ENCODE results near the gene ADAMTS5.

Gene ADAMTS5

GRCh38 chr21:26946744-26947446 is 20.0 kb downstream of the ADAMTS5 start:
- DNase-seq, result no peak

- DNase-seq, result no peak
Measured at GRCh38 chr21:26945916-26946675, 20.8 kb downstream of the ADAMTS5 start.

- DNase-seq, result no peak
Measured at GRCh38 chr21:26943921-26944320, 23.0 kb downstream of the ADAMTS5 start.

- DNase-seq, result no peak
Measured at GRCh38 chr21:26941421-26941820, 25.5 kb downstream of the ADAMTS5 start.

GRCh38 chr21:26939601-26940111 is 27.2 kb downstream of the ADAMTS5 start:
- DNase-seq, result no peak

GRCh38 chr21:26936641-26937040 is 30.2 kb downstream of the ADAMTS5 start:
- no peak for DNase-seq

- DNase-seq, result no peak
Measured at GRCh38 chr21:26935977-26936376, 30.9 kb downstream of the ADAMTS5 start.

- DNase-seq, result no peak
Measured at GRCh38 chr21:26934383-26934782, 32.5 kb downstream of the ADAMTS5 start.

GRCh38 chr21:26933448-26933847 is 33.4 kb downstream of the ADAMTS5 start:
- no peak for DNase-seq

- no peak for DNase-seq
Measured at GRCh38 chr21:26925636-26926035, 41.3 kb downstream of the ADAMTS5 start.

GRCh38 chr21:26925122-26925521 is 41.8 kb downstream of the ADAMTS5 start:
- DNase-seq, result no peak

- DNase-seq, result no peak
Measured at GRCh38 chr21:26923986-26924385, 42.9 kb downstream of the ADAMTS5 start.

- DNase-seq, result no peak
Measured at GRCh38 chr21:26920055-26920454, 46.8 kb downstream of the ADAMTS5 start.

- no peak for DNase-seq
Measured at GRCh38 chr21:26918323-26919079, 48.4 kb downstream of the ADAMTS5 start.

GRCh38 chr21:26916799-26917198 is 50.1 kb downstream of the ADAMTS5 start:
- DNase-seq, result no peak

GRCh38 chr21:26914557-26914956 is 52.3 kb downstream of the ADAMTS5 start:
- no peak for DNase-seq

GRCh38 chr21:26912466-26912865 is 54.4 kb downstream of the ADAMTS5 start:
- no peak for DNase-seq

GRCh38 chr21:26909972-26910371 is 56.9 kb downstream of the ADAMTS5 start:
- DNase-seq, result no peak

- DNase-seq, result no peak
Measured at GRCh38 chr21:26900980-26901379, 65.9 kb downstream of the ADAMTS5 start.

- no peak for DNase-seq
Measured at GRCh38 chr21:26892151-26892550, 74.7 kb downstream of the ADAMTS5 start.

- DNase-seq, result no peak
Measured at GRCh38 chr21:26888931-26889330, 78.0 kb downstream of the ADAMTS5 start.

GRCh38 chr21:26888256-26888655 is 78.6 kb downstream of the ADAMTS5 start:
- no peak for DNase-seq

- no peak for DNase-seq
Measured at GRCh38 chr21:26887251-26887650, 79.6 kb downstream of the ADAMTS5 start.

GRCh38 chr21:26884436-26884835 is 82.5 kb downstream of the ADAMTS5 start:
- no peak for DNase-seq

All from CD4-positive, alpha-beta T cell treated with Interleukin-4 for 1 hour (primary cell).